Measurements from ENCODE around the gene KLF1.

- TF ChIP-seq CTCF (conservative IDR thresholded peaks at IDR 0.05 in 1 of 2, IDR thresholded peaks at IDR 0.05 in 1 of 2; ENCODE audit: low read depth in 1 of 2, low read length in 2 of 2): no peak
- TF ChIP-seq EZH2 (IDR thresholded peaks at IDR 0.05; ENCODE audit: low read length, missing control alignments): no peak
These were observed 4.4 kb downstream of the KLF1 start for GRCh38 chr19:12882589-12882988.
